Lower leg skin (tissue), 3 donors: ENCODE measurements around the gene ZMIZ2.

Experiments
- POLR2A ChIP-seq, 2 donors: fragments of 450-650 bp; IDR thresholded peaks; one replicate each; pipeline ENCODE4 v1.6.1; 2016 to 2017; ENCODE audit warnings: antibody characterized with exemption in 2 of 2, mild to moderate bottlenecking in 1 of 2, moderate library complexity in 1 of 2
- TF ChIP-seq, protein P1 (sequence below), 3 donors: fragments of 450-650 bp; IDR thresholded peaks; one replicate each; pipeline ENCODE4 v1.5.1; 2016; ENCODE audit warnings: antibody characterized with exemption in 3 of 3, mild to moderate bottlenecking in 3 of 3, moderate library complexity in 2 of 3

DNA sequence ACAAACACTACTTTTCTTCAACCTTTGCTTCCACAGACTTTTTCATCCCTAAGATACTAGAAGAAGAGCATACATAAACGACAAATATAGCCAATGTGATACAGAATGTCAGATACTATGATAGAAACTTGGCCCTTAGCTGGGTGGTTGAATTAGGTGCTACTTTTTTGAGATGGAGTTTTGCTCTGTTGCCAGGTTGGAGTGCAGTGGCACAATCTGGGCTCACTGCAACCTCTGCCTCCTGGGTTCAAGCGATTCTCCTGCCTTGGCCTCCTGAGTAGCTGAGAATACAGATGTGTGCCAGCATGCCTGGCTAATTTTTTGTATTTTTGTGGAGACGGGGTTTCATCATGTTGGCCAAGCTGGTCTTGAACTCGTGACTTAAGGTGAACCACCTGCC, 51.3 kb downstream of the ZMIZ2 start:
- TF ChIP-seq, protein P1, sequence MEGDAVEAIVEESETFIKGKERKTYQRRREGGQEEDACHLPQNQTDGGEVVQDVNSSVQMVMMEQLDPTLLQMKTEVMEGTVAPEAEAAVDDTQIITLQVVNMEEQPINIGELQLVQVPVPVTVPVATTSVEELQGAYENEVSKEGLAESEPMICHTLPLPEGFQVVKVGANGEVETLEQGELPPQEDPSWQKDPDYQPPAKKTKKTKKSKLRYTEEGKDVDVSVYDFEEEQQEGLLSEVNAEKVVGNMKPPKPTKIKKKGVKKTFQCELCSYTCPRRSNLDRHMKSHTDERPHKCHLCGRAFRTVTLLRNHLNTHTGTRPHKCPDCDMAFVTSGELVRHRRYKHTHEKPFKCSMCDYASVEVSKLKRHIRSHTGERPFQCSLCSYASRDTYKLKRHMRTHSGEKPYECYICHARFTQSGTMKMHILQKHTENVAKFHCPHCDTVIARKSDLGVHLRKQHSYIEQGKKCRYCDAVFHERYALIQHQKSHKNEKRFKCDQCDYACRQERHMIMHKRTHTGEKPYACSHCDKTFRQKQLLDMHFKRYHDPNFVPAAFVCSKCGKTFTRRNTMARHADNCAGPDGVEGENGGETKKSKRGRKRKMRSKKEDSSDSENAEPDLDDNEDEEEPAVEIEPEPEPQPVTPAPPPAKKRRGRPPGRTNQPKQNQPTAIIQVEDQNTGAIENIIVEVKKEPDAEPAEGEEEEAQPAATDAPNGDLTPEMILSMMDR (IDR thresholded peaks at IDR 0.05) = no peak
- no peak for TF ChIP-seq POLR2A (IDR thresholded peaks at IDR 0.05)
